Left lung (tissue), 10 donors: ENCODE measurements around the gene SREBF2. TPM values are rescaled to one million over a fixed set of nuclear protein-coding genes. Genes with fewer than 3 reads are reported as not detected.

Source experiments
- ATAC-seq: fragments of 200-7000 bp; cut with Tn5 transposase; one replicate; pipeline ENCODE4 v1.9.1; 2020; ENCODE audit warnings: moderate library complexity
- DNase-seq, 4 donors: peaks; one replicate each; pipeline ENCODE4 v3.0.0-alpha.2; 2013 to 2020
- H3K27ac ChIP-seq, 2 donors: fragments of 200-600 bp; sonication (generic) in 1 of 2; one replicate each; pipeline versions ENCODE4 v1.5.0 to v1.8.0; 2020 to 2021
- H3K27me3 ChIP-seq, 2 donors: fragments of 200-600 bp; sonication (generic) in 1 of 2; one replicate each; pipeline versions ENCODE4 v1.5.0 to v1.8.0; 2020 to 2021
- H3K36me3 ChIP-seq, 2 donors: fragments of 200-600 bp; sonication (generic) in 1 of 2; one replicate each; pipeline versions ENCODE4 v1.5.0 to v1.8.0; 2020 to 2021
- H3K4me1 ChIP-seq, 2 donors: fragments of 200-600 bp; one replicate each; pipeline ENCODE4 v1.8.0; 2021
- H3K4me3 ChIP-seq, 2 donors: fragments of 200-600 bp; sonication (generic) in 1 of 2; one replicate each; pipeline versions ENCODE4 v1.5.0 to v1.8.0; 2020 to 2021; ENCODE audit warnings: mild to moderate bottlenecking in 1 of 2
- H3K9me3 ChIP-seq, 2 donors: fragments of 200-600 bp; sonication (generic) in 1 of 2; one replicate each; pipeline versions ENCODE4 v1.5.0 to v1.8.0; 2020 to 2021
- CTCF ChIP-seq, 2 donors: fragments of 200-600 bp; sonication (generic) in 1 of 2; IDR thresholded peaks; one replicate each; pipeline versions ENCODE4 v1.5.0 to v1.8.0; 2021; ENCODE audit warnings: antibody characterized with exemption in 2 of 2
- intact Hi-C, 2 donors: fragments of 100-400 bp; cut with DNase I; formaldehyde crosslinking; loops; one replicate each; pipeline versions ENCODE4 v1.11.2 to v1.14.2; 2022
- polyA plus RNA-seq, 6 donors: library from polyadenylated mRNA; unstranded; fragments of 120-200 nt; gene quantifications; one replicate each; pipeline ENCODE4 v1.2.1, GENCODE V29; 2013; ENCODE audit not compliant: insufficient read length in 6 of 6
- total RNA-seq, 2 donors: library from RNA; stranded (reverse); fragmentation: NEBNext Ultra II Directional; extraction: Animal tissue kit (Norgen Biotek cat#: 25700); gene quantifications; one replicate each; pipeline ENCODE4 v1.2.1, GENCODE V29; 2021
- donor health status: DM: no; HTN: yes; CAD: no.
- donor health status: DM: no; HTN: no; CAD: no.

Gene SREBF2
- total and polyA plus RNA-seq, 8 donors = 49.2 to 162 (median 75.7) TPM

- Histone ChIP-seq H3K36me3 (peaks cover 0 to 14% of the 10 kb centered on the region in 2 donors), H3K4me1 (peaks cover 7 to 15% of the 10 kb centered on the region in 2 donors), H3K27me3 (no peaks in the 10 kb centered on the region), H3K4me3 (no peak overlapping the region), H3K9me3 (no peaks in the 10 kb centered on the region), H3K27ac (no peak overlapping the region)
- no peak for ATAC-seq
- TF ChIP-seq CTCF (IDR thresholded peaks at IDR 0.05) = no peak
- intact Hi-C loops = no loop called here
- DNase-seq = no peak
Observed at GRCh38 chr22:41805639-41806038, 27.3 kb upstream of the SREBF2 start.

GRCh38 chr22:41808400-41808799 is 24.5 kb upstream of the SREBF2 start:
- H3K27ac ChIP-seq = no peak overlapping the region
- no peaks in the 10 kb centered on the region for H3K4me1 ChIP-seq
- H3K4me3 ChIP-seq = no peak overlapping the region
- no peaks in the 10 kb centered on the region for H3K9me3 ChIP-seq
- no peaks in the 10 kb centered on the region for H3K27me3 ChIP-seq
- DNase-seq = no peak
- TF ChIP-seq CTCF (IDR thresholded peaks at IDR 0.05) = no peak
- peaks cover 0 to 31% of the 10 kb centered on the region in 2 donors for H3K36me3 ChIP-seq
- ATAC-seq = no peak
- intact Hi-C loops = no loop called here

- Histone ChIP-seq H3K27me3 (no peaks in the 10 kb centered on the region), H3K4me1 (no peaks in the 10 kb centered on the region), H3K27ac (no peak overlapping the region), H3K9me3 (no peaks in the 10 kb centered on the region), H3K36me3 (peaks cover 0 to 44% of the 10 kb centered on the region in 2 donors), H3K4me3 (no peak overlapping the region)
- no peak for ATAC-seq
- no peak for DNase-seq
- TF ChIP-seq CTCF (IDR thresholded peaks at IDR 0.05) = no peak
- intact Hi-C loops = no loop called here
Observed at GRCh38 chr22:41810022-41810421, 22.9 kb upstream of the SREBF2 start.

- DNase-seq (no peak), ATAC-seq (no peak)
- TF ChIP-seq CTCF (IDR thresholded peaks at IDR 0.05) = no peak
- intact Hi-C loops = no loop called here
- Histone ChIP-seq H3K27me3 (no peaks in the 10 kb centered on the region), H3K36me3 (peaks cover 0 to 51% of the 10 kb centered on the region in 2 donors), H3K9me3 (no peaks in the 10 kb centered on the region), H3K4me3 (no peak overlapping the region), H3K27ac (no peak overlapping the region), H3K4me1 (no peaks in the 10 kb centered on the region)
Observed at GRCh38 chr22:41812805-41813545, 19.9 kb upstream of the SREBF2 start.

GRCh38 chr22:41813726-41814410 is 19.0 kb upstream of the SREBF2 start:
- intact Hi-C loops = no loop called here
- ATAC-seq (no peak), DNase-seq (no peak)
- Histone ChIP-seq H3K27ac (no peak overlapping the region), H3K4me1 (no peaks in the 10 kb centered on the region), H3K4me3 (no peak overlapping the region), H3K36me3 (peaks cover 0 to 58% of the 10 kb centered on the region in 2 donors), H3K27me3 (no peaks in the 10 kb centered on the region), H3K9me3 (no peaks in the 10 kb centered on the region)
- TF ChIP-seq CTCF (IDR thresholded peaks at IDR 0.05) = no peak
